GM12865 (cell line): ENCODE data around the gene ELP4.

Experiments
- DNase-seq: peaks from one replicate; pipeline ENCODE4 v3.0.0; 2010; ENCODE audit warnings: low read depth
- H3K4me3 ChIP-seq: 2 replicates; pipeline ENCODE4 v1.5.1; 2011; ENCODE audit warnings: mild to moderate bottlenecking, low read depth, low read length, control low read depth
- TF ChIP-seq, protein P1 (sequence below): IDR thresholded peaks from 2 replicates; pipeline ENCODE4 v1.5.1; 2011; ENCODE audit warnings: low read length, control low read depth, low read depth, inconsistent platforms; ENCODE audit not compliant: insufficient read depth; ENCODE audit errors: missing control alignments

Gene ELP4

GRCh38 chr11:31822175-31822926 lies 312.8 kb downstream of the ELP4 start:
- H3K4me3 ChIP-seq: no peak overlapping the region
- TF ChIP-seq, protein P1, sequence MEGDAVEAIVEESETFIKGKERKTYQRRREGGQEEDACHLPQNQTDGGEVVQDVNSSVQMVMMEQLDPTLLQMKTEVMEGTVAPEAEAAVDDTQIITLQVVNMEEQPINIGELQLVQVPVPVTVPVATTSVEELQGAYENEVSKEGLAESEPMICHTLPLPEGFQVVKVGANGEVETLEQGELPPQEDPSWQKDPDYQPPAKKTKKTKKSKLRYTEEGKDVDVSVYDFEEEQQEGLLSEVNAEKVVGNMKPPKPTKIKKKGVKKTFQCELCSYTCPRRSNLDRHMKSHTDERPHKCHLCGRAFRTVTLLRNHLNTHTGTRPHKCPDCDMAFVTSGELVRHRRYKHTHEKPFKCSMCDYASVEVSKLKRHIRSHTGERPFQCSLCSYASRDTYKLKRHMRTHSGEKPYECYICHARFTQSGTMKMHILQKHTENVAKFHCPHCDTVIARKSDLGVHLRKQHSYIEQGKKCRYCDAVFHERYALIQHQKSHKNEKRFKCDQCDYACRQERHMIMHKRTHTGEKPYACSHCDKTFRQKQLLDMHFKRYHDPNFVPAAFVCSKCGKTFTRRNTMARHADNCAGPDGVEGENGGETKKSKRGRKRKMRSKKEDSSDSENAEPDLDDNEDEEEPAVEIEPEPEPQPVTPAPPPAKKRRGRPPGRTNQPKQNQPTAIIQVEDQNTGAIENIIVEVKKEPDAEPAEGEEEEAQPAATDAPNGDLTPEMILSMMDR: no peak
- DNase-seq: no peak

GRCh38 chr11:31822927-31823643 lies 313.5 kb downstream of the ELP4 start:
- TF ChIP-seq, protein P1: no peak
- H3K4me3 ChIP-seq: no peak overlapping the region
- DNase-seq: no peak

GRCh38 chr11:31823644-31824331 lies 314.2 kb downstream of the ELP4 start:
- DNase-seq: no peak
- TF ChIP-seq, protein P1: no peak
- no peak overlapping the region for H3K4me3 ChIP-seq

- DNase-seq: no peak
- TF ChIP-seq, protein P1: no peak
- H3K4me3 ChIP-seq: no peak overlapping the region
Measured at GRCh38 chr11:31824332-31824878, 314.8 kb downstream of the ELP4 start.

DNA sequence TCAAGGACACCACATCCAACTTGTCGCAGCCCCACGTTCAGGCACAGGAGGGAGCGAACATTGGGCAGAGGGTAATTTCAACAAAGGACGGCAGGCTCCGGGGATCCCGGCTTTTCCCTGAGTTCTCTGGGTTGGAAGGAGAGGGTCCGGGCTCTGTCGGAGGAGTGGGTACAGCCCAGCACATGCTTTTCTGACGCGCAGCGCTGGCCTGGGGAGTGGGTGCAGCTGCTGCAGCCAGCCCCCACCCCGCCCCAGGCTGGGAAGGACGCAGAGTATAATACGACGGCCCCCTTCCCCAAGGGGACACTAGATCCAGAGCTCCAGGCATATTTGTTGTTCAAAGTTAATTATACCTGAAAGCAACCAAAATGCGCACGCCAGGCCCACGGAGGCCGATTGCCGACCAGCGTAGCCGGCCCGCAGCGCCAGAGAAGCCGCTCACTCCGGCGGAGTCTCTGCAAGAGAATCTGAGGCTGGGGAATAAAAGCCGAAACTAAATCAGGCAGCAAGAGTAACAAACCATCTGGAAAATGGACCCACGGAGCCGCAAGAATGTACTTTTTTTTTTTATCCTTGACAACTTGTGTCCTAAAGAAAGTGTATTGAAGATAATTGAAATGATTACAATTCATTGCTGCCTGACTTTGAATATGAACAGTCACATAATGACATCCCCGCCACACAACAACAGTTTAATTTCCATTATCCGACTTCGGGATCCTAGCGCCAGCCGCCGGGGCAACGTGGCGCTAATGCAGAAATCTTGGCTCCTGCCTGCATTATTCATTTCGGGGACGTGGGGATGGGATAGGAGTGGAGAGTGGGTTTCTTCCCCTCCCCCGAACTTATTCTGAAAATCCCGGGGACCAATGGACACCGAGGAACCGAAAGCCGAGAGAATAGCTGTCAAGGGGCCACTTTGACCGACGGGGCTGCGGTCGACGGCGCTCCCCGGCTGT lies 315.6 kb downstream of the ELP4 start:
- DNase-seq: no peak
- TF ChIP-seq, protein P1: no peak
- no peak overlapping the region for H3K4me3 ChIP-seq
